Smooth muscle cell (in vitro differentiated cells): ENCODE data around the gene DAW1. TPM values are rescaled to one million over a fixed set of nuclear protein-coding genes. Genes with fewer than 3 reads are reported as not detected.

Source experiments
- DNase-seq: peaks from one replicate; lab custom pipeline; 2025; ENCODE audit not compliant: unreplicated experiment; lab: John Stamatoyannopoulos, UW
- H2AFZ ChIP-seq: fragments of 200-600 bp; sonication (generic); 2 replicates; pipeline ENCODE4 v1.6.0; 2016; ENCODE audit warnings: antibody characterized with exemption, low read depth, mild to moderate bottlenecking
- H3F3A ChIP-seq: fragments of 200-600 bp; sonication (generic); 2 replicates; pipeline ENCODE4 v1.6.0; 2017; ENCODE audit warnings: antibody characterized with exemption, low read depth
- H3K27ac ChIP-seq: fragments of 200-600 bp; sonication (generic); 2 replicates; pipeline ENCODE4 v1.5.1; 2016; ENCODE audit warnings: low read depth, mild to moderate bottlenecking
- H3K27me3 ChIP-seq: fragments of 200-600 bp; sonication (generic); 2 replicates; pipeline ENCODE4 v1.6.1; 2016; ENCODE audit warnings: low read depth, mild to moderate bottlenecking
- H3K36me3 ChIP-seq: fragments of 200-600 bp; sonication (generic); 2 replicates; pipeline ENCODE4 v1.5.1; 2016; ENCODE audit warnings: low read depth
- H3K4me1 ChIP-seq: fragments of 200-600 bp; sonication (generic); 2 replicates; pipeline ENCODE4 v1.5.1; 2016; ENCODE audit warnings: low read depth
- H3K4me2 ChIP-seq: fragments of 200-600 bp; sonication (generic); 2 replicates; pipeline ENCODE4 v1.6.0; 2016; ENCODE audit warnings: mild to moderate bottlenecking
- H3K4me3 ChIP-seq: fragments of 200-600 bp; sonication (generic); 2 replicates; pipeline ENCODE4 v1.5.1; 2016; ENCODE audit warnings: mild to moderate bottlenecking
- H3K79me2 ChIP-seq: fragments of 200-600 bp; sonication (generic); 2 replicates; pipeline ENCODE4 v1.6.0; 2016; ENCODE audit warnings: low read depth, mild to moderate bottlenecking
- H3K9ac ChIP-seq: fragments of 200-600 bp; sonication (generic); 2 replicates; pipeline ENCODE4 v1.6.0; 2016; ENCODE audit warnings: low read depth
- H3K9me3 ChIP-seq: fragments of 200-600 bp; sonication (generic); replicated peaks from 2 replicates; pipeline ENCODE4 v1.5.1; 2016; ENCODE audit warnings: low read depth
- H4K20me1 ChIP-seq: fragments of 200-600 bp; sonication (generic); 2 replicates; pipeline ENCODE4 v1.6.0; 2016; ENCODE audit warnings: low read depth
- WGBS: methylation state at CpG from one replicate; pipeline ENCODE4 v1.1.7; 2016; ENCODE audit warnings: low lambda C conversion rate; 5-methylcytosine and 5-hydroxymethylcytosine counted together
- polyA plus RNA-seq: library from polyadenylated mRNA; unstranded; fragments of >200 nt; fragmentation: Nextera tagmentation; extraction: Ambion mirVana; gene quantifications from 2 replicates; pipeline ENCODE4 v1.2.1, GENCODE V29; 2016
- total RNA-seq: library from RNA; depleted of rRNA; stranded (reverse); fragments of >200 nt; gene quantifications from 2 replicates; pipeline ENCODE4 v1.2.3, GENCODE V29; 2014
- TF ChIP-seq, protein P1 (sequence below): fragments of 200-600 bp; sonication (generic); IDR thresholded peaks from 2 replicates; pipeline ENCODE4 v1.5.1; 2017; ENCODE audit warnings: borderline replicate concordance, mild to moderate bottlenecking, antibody characterized with exemption; ENCODE audit not compliant: insufficient read depth, poor library complexity, severe bottlenecking

The DAW1 gene
- total and polyA plus RNA-seq, 2 experiments from 2014 or later: not detected

DNA sequence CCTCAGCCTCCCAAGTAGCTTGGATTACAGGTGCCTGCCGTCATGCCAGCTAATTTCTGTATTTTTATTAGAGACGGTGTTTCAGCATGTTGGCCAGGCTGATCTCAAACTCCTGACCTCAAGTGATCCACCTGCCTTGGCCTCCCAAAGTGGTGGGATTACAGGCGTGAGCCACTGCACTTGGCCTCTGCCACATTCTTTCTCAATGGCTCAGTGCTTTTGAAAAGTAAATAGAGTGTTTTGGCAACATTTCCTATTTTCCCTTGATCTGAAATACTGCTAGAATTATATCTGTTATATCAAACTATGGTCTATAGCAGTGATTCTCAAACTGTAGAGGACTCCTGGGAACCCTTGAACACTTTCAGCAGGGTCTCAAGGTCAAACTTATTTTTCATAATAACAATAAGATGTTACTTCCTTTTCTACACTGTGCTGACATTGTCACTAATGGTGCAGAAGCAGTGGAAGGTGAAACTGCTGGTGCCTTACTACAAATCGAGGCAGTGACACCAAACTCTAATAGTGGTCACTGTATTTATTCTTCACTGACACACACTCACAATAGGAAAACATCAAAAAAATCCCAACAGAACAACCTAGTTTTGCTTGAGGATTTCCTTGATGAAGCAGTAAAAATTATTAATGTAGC lies 10.6 kb downstream of the DAW1 start:
- Histone ChIP-seq H3K79me2 (no peaks in the 10 kb centered on the region), H2AFZ (no peak overlapping the region), H4K20me1 (no peaks in the 10 kb centered on the region), H3K4me1 (no peaks in the 10 kb centered on the region), H3K4me3 (no peak overlapping the region), H3K27me3 (no peaks in the 10 kb centered on the region), H3K27ac (no peak overlapping the region), H3K36me3 (no peaks in the 10 kb centered on the region), H3F3A (no peaks in the 10 kb centered on the region), H3K9me3 (no peaks in the 10 kb centered on the region), H3K9ac (no peak overlapping the region), H3K4me2 (no peak overlapping the region)
- 90% methylated on average over 4 of the region's 4 CpGs for WGBS
- DNase-seq: no peak
- TF ChIP-seq, protein P1, sequence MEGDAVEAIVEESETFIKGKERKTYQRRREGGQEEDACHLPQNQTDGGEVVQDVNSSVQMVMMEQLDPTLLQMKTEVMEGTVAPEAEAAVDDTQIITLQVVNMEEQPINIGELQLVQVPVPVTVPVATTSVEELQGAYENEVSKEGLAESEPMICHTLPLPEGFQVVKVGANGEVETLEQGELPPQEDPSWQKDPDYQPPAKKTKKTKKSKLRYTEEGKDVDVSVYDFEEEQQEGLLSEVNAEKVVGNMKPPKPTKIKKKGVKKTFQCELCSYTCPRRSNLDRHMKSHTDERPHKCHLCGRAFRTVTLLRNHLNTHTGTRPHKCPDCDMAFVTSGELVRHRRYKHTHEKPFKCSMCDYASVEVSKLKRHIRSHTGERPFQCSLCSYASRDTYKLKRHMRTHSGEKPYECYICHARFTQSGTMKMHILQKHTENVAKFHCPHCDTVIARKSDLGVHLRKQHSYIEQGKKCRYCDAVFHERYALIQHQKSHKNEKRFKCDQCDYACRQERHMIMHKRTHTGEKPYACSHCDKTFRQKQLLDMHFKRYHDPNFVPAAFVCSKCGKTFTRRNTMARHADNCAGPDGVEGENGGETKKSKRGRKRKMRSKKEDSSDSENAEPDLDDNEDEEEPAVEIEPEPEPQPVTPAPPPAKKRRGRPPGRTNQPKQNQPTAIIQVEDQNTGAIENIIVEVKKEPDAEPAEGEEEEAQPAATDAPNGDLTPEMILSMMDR: no peak

DNA sequence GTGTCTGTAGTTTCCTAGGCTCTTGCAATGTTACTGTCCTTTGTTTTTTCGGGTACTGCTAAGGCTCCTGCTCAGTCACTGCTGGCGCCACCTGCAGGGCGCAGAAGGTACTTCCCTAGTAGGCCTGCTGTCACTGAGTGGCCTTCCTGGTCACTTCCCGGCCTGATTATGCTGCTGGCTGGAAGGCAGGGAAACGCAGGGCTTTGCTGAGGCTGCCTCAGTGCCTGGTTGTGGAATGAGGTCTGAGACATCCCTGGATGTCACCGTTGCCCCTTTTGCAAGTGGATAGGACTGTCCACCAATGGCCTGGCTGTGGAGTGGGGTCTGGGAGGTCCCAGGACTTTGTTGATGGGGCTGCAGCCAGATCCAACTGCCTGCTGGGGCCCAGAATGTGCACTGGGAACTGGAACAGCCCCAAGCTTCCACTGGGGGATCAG lies 13.1 kb downstream of the DAW1 start:
- H3K9me3 ChIP-seq: no peaks in the 10 kb centered on the region
- H3K9ac ChIP-seq: no peak overlapping the region
- no peaks in the 10 kb centered on the region for H3K27me3 ChIP-seq
- peak; percentile 20 for DNase-seq
- no peaks in the 10 kb centered on the region for H3F3A ChIP-seq
- no peak overlapping the region for H3K27ac ChIP-seq
- 22% methylated on average over 6 of the region's 6 CpGs for WGBS
- no peaks in the 10 kb centered on the region for H3K79me2 ChIP-seq
- no peaks in the 10 kb centered on the region for H4K20me1 ChIP-seq
- H3K36me3 ChIP-seq: no peaks in the 10 kb centered on the region
- TF ChIP-seq, protein P1: peak; percentile 89
- H3K4me1 ChIP-seq: no peaks in the 10 kb centered on the region
- peak overlapping the region; percentile 64 for H2AFZ ChIP-seq
- H3K4me3 ChIP-seq: no peak overlapping the region
- peak overlapping the region; percentile 63 for H3K4me2 ChIP-seq

DNA sequence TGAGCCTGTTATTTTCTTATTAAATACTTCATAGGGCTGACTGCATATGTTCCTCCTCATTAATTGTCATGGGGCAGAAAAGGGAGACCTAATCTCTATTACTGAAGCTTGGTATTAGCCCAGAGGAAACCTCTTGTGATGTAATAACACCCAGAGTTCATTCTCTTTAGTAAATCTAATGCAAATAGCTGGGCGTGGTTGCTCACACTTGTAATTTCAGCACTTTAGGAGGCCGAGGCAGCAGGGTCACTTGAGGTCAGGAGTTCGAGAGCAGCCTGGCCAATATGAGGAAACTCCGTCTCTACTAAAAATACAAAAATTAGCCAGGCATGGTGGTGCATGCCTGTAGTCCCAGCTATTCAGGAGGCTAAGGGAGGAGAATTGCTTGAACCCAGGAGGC lies 14.7 kb downstream of the DAW1 start:
- DNase-seq: no peak
- H3K79me2 ChIP-seq: no peaks in the 10 kb centered on the region
- no peak overlapping the region for H3K9ac ChIP-seq
- no peaks in the 10 kb centered on the region for H3F3A ChIP-seq
- H4K20me1 ChIP-seq: no peaks in the 10 kb centered on the region
- no peak overlapping the region for H3K4me2 ChIP-seq
- H3K9me3 ChIP-seq: no peaks in the 10 kb centered on the region
- 87% methylated on average over 4 of the region's 4 CpGs for WGBS
- H2AFZ ChIP-seq: no peak overlapping the region
- no peak overlapping the region for H3K4me3 ChIP-seq
- H3K4me1 ChIP-seq: no peaks in the 10 kb centered on the region
- H3K27ac ChIP-seq: no peak overlapping the region
- TF ChIP-seq, protein P1: no peak
- no peaks in the 10 kb centered on the region for H3K36me3 ChIP-seq
- no peaks in the 10 kb centered on the region for H3K27me3 ChIP-seq

- no peak overlapping the region for H3K4me2 ChIP-seq
- no peaks in the 10 kb centered on the region for H3K36me3 ChIP-seq
- H3K9me3 ChIP-seq: no peaks in the 10 kb centered on the region
- no peaks in the 10 kb centered on the region for H3K4me1 ChIP-seq
- H3K27me3 ChIP-seq: no peaks in the 10 kb centered on the region
- no peak for DNase-seq
- no peak overlapping the region for H3K4me3 ChIP-seq
- no peaks in the 10 kb centered on the region for H3K79me2 ChIP-seq
- no peak overlapping the region for H3K27ac ChIP-seq
- H3K9ac ChIP-seq: no peak overlapping the region
- H2AFZ ChIP-seq: peak overlapping the region; percentile 64
- TF ChIP-seq, protein P1: no peak
- WGBS: 62% methylated on average over 5 of the region's 5 CpGs
- H4K20me1 ChIP-seq: no peaks in the 10 kb centered on the region
- H3F3A ChIP-seq: no peaks in the 10 kb centered on the region
Observed at GRCh38 chr2:227888289-227888688, 16.9 kb downstream of the DAW1 start.
